ENCODE data around the gene COA4.

COA4 gene

GRCh38 chr11:73876424-73877310, at the start of gene COA4, which contains the start of gene PAAF1:
COA4 (minus strand) TSS chr11:73876846; CDS start chr11:73873378, 3,468 bp downstream.
PAAF1 (plus strand) TSS chr11:73876999; CDS start chr11:73877022, 23 bp downstream.
- peak; percentile 99 for DNase-seq

DNA sequence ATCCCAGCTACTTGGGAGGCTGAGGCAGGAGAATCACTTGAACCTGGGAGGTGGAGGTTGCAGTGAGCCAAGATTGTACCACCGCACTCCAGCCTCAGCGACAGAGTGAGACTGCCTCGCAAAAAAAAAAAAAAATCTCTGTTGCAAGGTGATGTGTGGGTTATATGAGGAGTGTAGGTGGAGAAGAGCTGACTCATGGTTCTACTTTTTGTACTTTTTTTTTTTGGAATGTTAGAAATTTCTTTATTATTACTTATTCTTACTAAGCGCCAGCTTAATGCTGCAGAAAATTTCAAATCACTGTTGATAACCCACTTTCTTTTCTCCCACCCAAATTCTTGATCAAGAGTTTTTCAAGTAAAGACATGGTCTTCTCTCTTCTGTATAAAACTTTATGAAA, 44.5 kb upstream of the COA4 start:
- DNase-seq: no peak

- no peak for DNase-seq
Measured at GRCh38 chr11:73916435-73916834, 39.8 kb upstream of the COA4 start.

DNA sequence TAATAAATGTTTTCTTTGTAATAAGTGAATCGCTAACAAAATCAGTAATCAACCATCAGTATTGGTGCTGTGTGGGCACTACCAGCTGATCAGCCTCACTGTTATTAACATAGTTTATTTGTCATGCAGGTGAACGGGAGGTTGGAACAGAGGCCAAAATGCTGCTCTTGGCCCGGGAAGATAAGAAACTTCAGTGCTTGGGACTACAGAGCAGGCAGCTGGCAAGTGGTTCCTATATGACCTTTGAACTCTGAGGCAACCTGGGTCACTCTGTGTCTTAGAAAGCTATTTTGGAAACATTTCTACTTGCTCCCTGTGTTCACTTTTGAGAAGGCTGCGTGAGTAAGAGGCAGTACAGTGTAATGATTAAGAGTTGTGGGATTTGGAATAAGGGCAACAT, 37.6 kb upstream of the COA4 start:
- no peak for DNase-seq

DNA sequence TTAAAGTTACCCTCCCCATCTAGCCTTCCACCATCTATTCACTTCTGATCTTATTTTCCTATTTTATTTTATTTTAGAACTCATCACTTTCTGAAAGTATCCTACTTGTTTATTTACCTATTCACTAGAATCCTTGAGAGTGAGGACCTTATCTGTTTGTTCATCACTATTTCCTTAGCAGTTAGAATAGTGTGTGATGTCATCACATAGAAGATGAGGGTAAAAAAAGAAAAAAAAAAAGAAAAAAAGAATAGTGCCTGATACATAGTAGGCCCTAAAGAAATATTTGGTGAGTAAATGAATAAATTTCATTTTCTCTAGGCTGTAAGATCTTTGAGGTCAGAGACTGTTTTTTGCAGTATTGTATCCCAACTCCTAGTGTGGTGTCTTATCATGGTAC, 36.8 kb upstream of the COA4 start:
- no peak for DNase-seq

DNA sequence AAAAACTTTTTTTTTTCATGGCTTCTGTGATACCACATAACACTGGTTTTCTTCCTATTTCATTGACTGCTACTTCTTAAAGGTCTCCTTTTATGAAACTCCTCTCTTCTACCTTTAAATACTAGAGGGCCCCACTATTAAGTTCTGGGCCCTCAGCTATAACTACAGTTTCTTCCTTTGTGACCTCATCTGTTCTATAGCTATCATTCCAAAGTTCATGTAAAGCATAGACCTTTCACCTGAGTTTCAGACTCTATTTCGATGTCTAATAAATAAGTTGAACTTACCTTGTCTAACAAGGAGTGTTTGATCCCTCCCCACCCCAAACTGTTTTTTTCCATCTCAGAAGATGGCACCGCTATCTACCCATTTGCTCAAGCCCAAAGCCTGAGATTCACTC, 35.4 kb upstream of the COA4 start:
- no peak for DNase-seq

DNA sequence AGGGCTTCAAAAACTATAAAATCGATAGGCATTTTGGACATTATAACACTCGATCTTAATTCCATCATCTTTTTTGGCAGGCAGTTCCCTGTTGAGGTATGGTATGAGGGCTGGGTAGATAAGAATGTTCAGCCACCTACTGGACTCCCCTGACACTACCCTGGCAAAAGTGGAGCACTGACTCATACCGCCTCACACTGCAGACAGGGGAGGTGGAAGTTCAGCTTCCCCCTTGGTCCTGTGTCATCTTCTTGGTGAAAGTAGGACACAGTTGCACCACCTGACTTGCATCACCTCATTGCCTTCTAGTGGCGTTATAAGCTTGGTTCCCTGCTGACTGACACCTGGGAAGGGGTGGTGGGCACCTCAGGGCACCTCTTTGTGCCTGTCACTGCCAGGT, 30.5 kb upstream of the COA4 start:
- DNase-seq: no peak

DNA sequence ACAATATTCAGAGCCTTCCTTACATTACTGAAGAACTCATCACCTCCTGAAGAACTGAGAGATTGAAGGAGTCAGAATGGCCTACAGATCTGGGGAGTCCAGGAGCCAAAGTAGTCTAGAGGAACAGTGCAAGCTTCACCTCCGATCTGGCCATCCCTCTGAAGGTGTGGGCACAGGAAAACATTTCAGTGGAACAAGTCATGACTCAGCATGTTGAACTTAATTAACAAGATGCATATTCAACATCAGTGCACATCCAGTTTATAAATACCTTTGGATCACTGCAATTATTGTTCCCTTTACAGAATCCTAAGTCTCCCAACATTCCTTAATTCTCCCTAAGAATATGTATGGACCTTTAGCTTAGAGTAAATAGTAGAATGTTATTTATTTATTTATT, 25.7 kb upstream of the COA4 start:
- no peak for DNase-seq

- DNase-seq: no peak
Measured at GRCh38 chr11:73894725-73895335, 18.2 kb upstream of the COA4 start.

DNA sequence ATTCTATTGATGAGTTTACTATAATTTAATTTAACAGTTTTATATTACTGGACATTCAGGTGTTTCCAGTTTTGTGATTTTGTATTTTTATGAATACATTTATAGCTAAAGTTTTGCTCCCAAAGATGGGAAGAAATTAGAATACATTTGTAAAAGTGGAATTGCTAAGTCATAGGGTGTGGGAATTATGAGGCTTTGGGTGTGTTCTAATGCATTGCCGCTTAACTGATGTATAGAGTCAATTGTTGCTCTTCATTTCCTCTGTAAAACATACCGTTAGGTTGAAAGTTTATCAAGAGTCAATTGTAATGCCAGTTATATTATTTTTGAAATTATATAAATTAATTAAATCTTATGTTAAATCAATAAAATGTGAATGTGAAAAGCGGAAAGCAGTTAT, 16.4 kb upstream of the COA4 start:
- DNase-seq: no peak

- DNase-seq: no peak
Measured at GRCh38 chr11:73889536-73889935, 12.9 kb upstream of the COA4 start.

DNA sequence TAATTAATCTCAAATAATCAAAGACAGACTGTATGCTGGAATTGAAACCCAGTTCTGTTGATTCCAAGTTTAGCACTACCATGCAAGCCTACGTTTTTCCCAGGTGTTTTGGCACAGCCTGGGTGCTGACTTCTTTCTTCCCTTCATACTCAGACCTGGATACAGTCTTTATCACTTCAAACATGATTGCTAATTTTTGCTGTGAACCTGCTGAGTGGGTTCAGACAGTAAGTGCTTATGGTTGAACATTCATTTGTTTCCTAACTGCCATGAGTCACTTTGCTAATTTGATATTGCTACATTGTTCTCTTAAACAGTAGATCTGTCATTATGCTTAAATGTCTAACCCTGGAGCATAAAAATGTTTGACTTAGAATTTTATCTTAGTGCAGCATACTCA, 12.4 kb upstream of the COA4 start:
- no peak for DNase-seq

- no peak for DNase-seq
Measured at GRCh38 chr11:73888244-73888643, 11.6 kb upstream of the COA4 start.

- no peak for DNase-seq
Measured at GRCh38 chr11:73883856-73884255, 7.2 kb upstream of the COA4 start.

- peak; percentile 82 for DNase-seq
Measured at GRCh38 chr11:73880449-73880848, 3.8 kb upstream of the COA4 start.

GRCh38 chr11:73878771-73879170, 2.1 kb upstream of the COA4 start:
- DNase-seq: no peak

DNA sequence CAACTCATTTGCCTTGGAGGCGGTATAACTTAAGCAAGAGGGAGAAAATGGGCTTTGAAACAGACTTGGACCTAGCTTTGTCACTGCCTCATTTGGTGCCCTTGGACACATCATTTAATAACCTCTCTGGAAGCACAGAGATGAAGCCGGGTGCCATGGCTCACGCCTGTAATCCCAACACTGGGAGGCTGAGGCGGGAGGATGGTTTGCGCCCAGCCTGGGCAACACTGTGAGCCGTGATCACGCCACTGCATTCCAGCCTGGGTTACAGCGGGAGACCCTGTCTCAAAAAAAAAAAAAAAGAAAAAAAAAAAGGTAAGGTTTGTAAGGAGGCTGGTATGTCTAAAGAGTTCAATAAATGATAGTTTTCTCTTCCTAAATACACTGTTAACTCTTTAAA, 806 bp downstream of the COA4 start:
- peak; percentile 40 for DNase-seq

DNA sequence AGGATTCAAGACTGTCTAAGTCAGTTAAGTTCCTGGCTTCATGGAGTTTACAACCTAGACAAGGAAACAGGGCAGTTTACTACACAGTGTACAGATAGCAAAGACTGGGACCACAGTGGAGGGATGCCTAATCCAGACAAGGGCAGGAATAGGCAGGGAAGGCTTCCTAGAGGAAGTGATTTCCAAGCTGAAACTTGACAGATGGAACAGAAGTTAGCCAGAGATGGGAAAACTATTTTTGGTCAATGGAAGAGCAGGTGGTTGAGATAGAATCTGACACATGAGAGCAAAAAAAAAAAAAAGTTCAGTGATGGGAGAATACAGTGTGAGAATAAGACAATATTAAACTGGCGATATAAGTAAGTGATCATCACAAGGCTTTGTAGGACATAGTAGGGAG, 1.3 kb downstream of the COA4 start:
- peak; percentile 55 for DNase-seq

DNA sequence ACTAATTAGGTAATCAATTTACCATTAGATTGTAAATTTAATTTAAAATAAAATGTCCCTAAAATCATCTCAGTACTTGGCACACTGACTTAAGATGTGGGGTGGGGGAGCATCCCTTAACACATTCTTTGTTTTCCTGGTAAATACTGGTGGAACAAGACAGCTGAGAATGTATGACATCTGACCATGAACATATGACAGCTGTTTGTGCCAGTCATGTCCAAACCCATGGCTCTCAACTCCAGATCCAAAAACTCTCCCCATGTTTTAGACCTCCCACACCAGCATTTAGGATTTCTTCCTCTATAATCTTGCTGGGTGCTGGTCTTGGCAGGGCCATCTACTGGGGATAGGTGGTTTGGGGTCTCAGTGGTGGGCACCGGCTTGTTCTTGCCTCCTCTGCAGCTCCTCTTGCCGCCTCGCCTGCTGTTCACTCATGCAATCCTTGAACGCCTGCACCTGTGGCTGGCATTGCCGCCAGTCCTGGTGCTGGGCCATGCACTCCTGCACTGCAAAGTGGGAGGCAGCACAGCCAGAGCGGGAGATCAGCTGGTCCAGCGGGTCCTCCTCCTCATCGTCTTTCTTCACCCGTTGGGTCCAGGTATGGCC, 3.8 kb downstream of the COA4 start:
- DNase-seq: no peak

- no peak for DNase-seq
Measured at GRCh38 chr11:73870261-73870660, 6.4 kb downstream of the COA4 start.

GRCh38 chr11:73869332-73869949, 7.2 kb downstream of the COA4 start:
- DNase-seq: no peak

DNA sequence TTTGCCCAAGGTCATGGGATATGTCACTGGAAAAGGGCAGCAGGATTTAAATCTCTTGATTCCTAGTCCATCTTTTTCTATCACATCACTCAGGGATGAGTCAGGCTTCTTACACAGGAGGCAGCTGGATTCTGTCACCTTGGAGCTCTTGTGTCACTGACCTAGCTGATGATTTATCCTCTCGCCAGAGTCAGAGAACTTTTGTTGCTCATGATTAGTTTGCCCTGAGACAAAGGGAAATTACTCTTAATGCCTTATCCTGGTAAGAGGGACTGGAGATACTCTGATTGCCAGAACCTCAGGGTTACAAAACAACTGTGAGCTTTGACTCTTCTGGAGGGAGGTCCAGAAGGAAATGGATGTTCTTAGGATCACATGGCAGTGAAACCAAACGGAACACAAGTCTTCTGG, 10.1 kb downstream of the COA4 start:
- DNase-seq: no peak

- DNase-seq: no peak
Measured at GRCh38 chr11:73866095-73866579, 10.5 kb downstream of the COA4 start.

All from NCI-H2171 treated with DMSO at 0.1 percent for 48 hours (cell line).